GM21423 (cell line): ENCODE data around the gene PRR18.

Experiments
- ATAC-seq: cut with Tn5 transposase; IDR thresholded peaks from one replicate; pipeline ENCODE4 v1.9.1; 2021; ENCODE audit warnings: mild to moderate bottlenecking, moderate library complexity; ENCODE audit not compliant: unreplicated experiment

PRR18 gene

GRCh38 chr6:166307082-166308032 is 835 bp downstream of the PRR18 start:
- ATAC-seq, result peak; percentile 27

GRCh38 chr6:166306378-166307081 is 1.7 kb downstream of the PRR18 start:
- ATAC-seq, result no peak

- ATAC-seq, result no peak
Measured at GRCh38 chr6:166305562-166306117, 2.6 kb downstream of the PRR18 start.

- ATAC-seq, result no peak
Measured at GRCh38 chr6:166304106-166304505, 4.1 kb downstream of the PRR18 start.

- ATAC-seq, result no peak
Measured at GRCh38 chr6:166301611-166302529, 6.3 kb downstream of the PRR18 start.

GRCh38 chr6:166300357-166300987 is 7.7 kb downstream of the PRR18 start:
- no peak for ATAC-seq

- ATAC-seq, result no peak
Measured at GRCh38 chr6:166297606-166298005, 10.6 kb downstream of the PRR18 start.

- ATAC-seq, result no peak
Measured at GRCh38 chr6:166296035-166296883, 11.9 kb downstream of the PRR18 start.

GRCh38 chr6:166293731-166294584 is 14.2 kb downstream of the PRR18 start:
- ATAC-seq, result no peak

GRCh38 chr6:166289207-166290060 is 18.8 kb downstream of the PRR18 start:
- no peak for ATAC-seq

GRCh38 chr6:166286839-166287271 is 21.3 kb downstream of the PRR18 start:
- peak; percentile 96 for ATAC-seq

GRCh38 chr6:166285233-166285632 is 23.0 kb downstream of the PRR18 start:
- ATAC-seq, result no peak

- no peak for ATAC-seq
Measured at GRCh38 chr6:166284640-166285039, 23.6 kb downstream of the PRR18 start.

- ATAC-seq, result no peak
Measured at GRCh38 chr6:166282394-166283032, 25.7 kb downstream of the PRR18 start.

- no peak for ATAC-seq
Measured at GRCh38 chr6:166281104-166281503, 27.1 kb downstream of the PRR18 start.

GRCh38 chr6:166279393-166279679 is 28.9 kb downstream of the PRR18 start:
- no peak for ATAC-seq
